SK-N-SH treated with all-trans-retinoic acid at 6 μM for 48 hours (cell line): Measurements from ENCODE around the gene ATP6V0B.
A peak's percentile ranks its signal among the peaks of the same experiment; 100 is the strongest.

Source experiments
- ATAC-seq: fragments of 200-7000 bp; cut with Tn5 transposase; 3 replicates; pipeline ENCODE4 v1.9.1; 2020; ENCODE audit warnings: mild to moderate bottlenecking, moderate library complexity
- ARNTL ChIP-seq: fragments of 450-650 bp; formaldehyde crosslinking; IDR thresholded peaks from 2 replicates; pipeline ENCODE4 v1.5.0; 2020; ENCODE audit warnings: low read depth, mild to moderate bottlenecking, moderate library complexity, borderline replicate concordance
- BACH2 ChIP-seq: fragments of 250-450 bp; sonication (Bioruptor Pico); IDR thresholded peaks from 2 replicates; pipeline ENCODE4 v1.9.0; 2021; ENCODE audit warnings: mild to moderate bottlenecking, borderline replicate concordance
- CREB5 ChIP-seq: fragments of 250-450 bp; sonication (Bioruptor Pico); IDR thresholded peaks from 2 replicates; pipeline ENCODE4 v1.5.1; 2020; ENCODE audit warnings: low read depth, mild to moderate bottlenecking, moderate library complexity
- CSDC2 ChIP-seq: fragments of 250-450 bp; sonication (Bioruptor Pico); IDR thresholded peaks from 2 replicates; pipeline ENCODE4 v1.5.0; 2020; ENCODE audit warnings: mild to moderate bottlenecking, moderate library complexity
- CSRNP3 ChIP-seq: fragments of 250-450 bp; sonication (Bioruptor Pico); IDR thresholded peaks from 2 replicates; pipeline ENCODE4 v1.5.1; 2021; ENCODE audit warnings: mild to moderate bottlenecking, moderate library complexity
- ESRRG ChIP-seq: fragments of 250-450 bp; sonication (Bioruptor Pico); IDR thresholded peaks from 2 replicates; pipeline ENCODE4 v1.6.1; 2021; ENCODE audit warnings: mild to moderate bottlenecking
- OSR1 ChIP-seq: fragments of 250-450 bp; sonication (Bioruptor Pico); IDR thresholded peaks from 2 replicates; pipeline ENCODE4 v1.8.0; 2022; ENCODE audit warnings: moderate library complexity, mild to moderate bottlenecking, inconsistent platforms
- PATZ1 ChIP-seq: fragments of 250-450 bp; sonication (Bioruptor Pico); IDR thresholded peaks from 2 replicates; pipeline ENCODE4 v1.8.0; 2020; ENCODE audit warnings: mild to moderate bottlenecking, moderate library complexity, borderline replicate concordance
- POU6F1 ChIP-seq: fragments of 250-450 bp; sonication (Bioruptor Pico); IDR thresholded peaks from 2 replicates; pipeline ENCODE4 v1.8.0; 2021; ENCODE audit warnings: low read depth, mild to moderate bottlenecking, moderate library complexity, borderline replicate concordance
- RARB ChIP-seq: fragments of 250-450 bp; sonication (Bioruptor Pico); IDR thresholded peaks from 2 replicates; pipeline ENCODE4 v1.8.0; 2021; ENCODE audit warnings: mild to moderate bottlenecking, moderate library complexity
- SNAI2 ChIP-seq: fragments of 250-450 bp; sonication (Bioruptor Pico); IDR thresholded peaks from 2 replicates; pipeline ENCODE4 v1.5.0; 2020; ENCODE audit warnings: mild to moderate bottlenecking, moderate library complexity
- TCF4 ChIP-seq: fragments of 250-450 bp; sonication (Bioruptor Pico); IDR thresholded peaks from 2 replicates; pipeline ENCODE4 v1.8.0; 2021; ENCODE audit warnings: mild to moderate bottlenecking, moderate library complexity, borderline replicate concordance
- TOX ChIP-seq: fragments of 250-450 bp; sonication (Bioruptor Pico); IDR thresholded peaks from 2 replicates; pipeline ENCODE4 v1.8.0; 2021; ENCODE audit warnings: mild to moderate bottlenecking, moderate library complexity, borderline replicate concordance
- TSHZ2 ChIP-seq: fragments of 250-450 bp; sonication (Bioruptor Pico); IDR thresholded peaks from 2 replicates; pipeline ENCODE4 v1.5.0; 2020; ENCODE audit warnings: mild to moderate bottlenecking, moderate library complexity
- ZFP3 ChIP-seq: fragments of 250-450 bp; sonication (Bioruptor Pico); IDR thresholded peaks from 2 replicates; pipeline ENCODE4 v1.5.0; 2020; ENCODE audit warnings: mild to moderate bottlenecking, moderate library complexity
- ZFP30 ChIP-seq: fragments of 450-650 bp; formaldehyde crosslinking; IDR thresholded peaks from 2 replicates; pipeline ENCODE4 v1.5.0; 2022; ENCODE audit warnings: mild to moderate bottlenecking, moderate library complexity
- ZNF565 ChIP-seq: fragments of 450-650 bp; formaldehyde crosslinking; conservative IDR thresholded peaks from 2 replicates; pipeline ENCODE4 v1.5.0; 2020; ENCODE audit warnings: low read depth, mild to moderate bottlenecking, moderate library complexity
- ZNF70 ChIP-seq: fragments of 450-650 bp; formaldehyde crosslinking; IDR thresholded peaks from 2 replicates; pipeline ENCODE4 v1.5.0; 2020; ENCODE audit warnings: mild to moderate bottlenecking, moderate library complexity
- ZNF8 ChIP-seq: fragments of 450-650 bp; formaldehyde crosslinking; IDR thresholded peaks from 2 replicates; pipeline ENCODE4 v1.5.0; 2020; ENCODE audit warnings: mild to moderate bottlenecking, moderate library complexity

ATP6V0B gene

GRCh38 chr1:43990271-43991199 is 15.8 kb downstream of the ATP6V0B start:
- peak; percentile 6 for ATAC-seq
- TF ChIP-seq RARB (CRISPR knock-in tag): no peak
- TF ChIP-seq SNAI2 (CRISPR knock-in tag): no peak
- TF ChIP-seq ZFP3 (CRISPR knock-in tag): no peak
- TF ChIP-seq TOX (CRISPR knock-in tag): no peak
- no peak for TF ChIP-seq CREB5 (CRISPR knock-in tag)
- no peak for TF ChIP-seq CSDC2 (CRISPR knock-in tag)
- TF ChIP-seq ZNF70 (CRISPR knock-in tag): no peak
- no peak for TF ChIP-seq TSHZ2 (CRISPR knock-in tag)
- no peak for TF ChIP-seq TCF4 (CRISPR knock-in tag)
- TF ChIP-seq POU6F1: no peak
- no peak for TF ChIP-seq BACH2 (CRISPR knock-in tag)
- TF ChIP-seq PATZ1: no peak
- TF ChIP-seq ESRRG (CRISPR knock-in tag): no peak
- no peak for TF ChIP-seq ZFP30 (CRISPR knock-in tag)
- no peak for TF ChIP-seq ARNTL (CRISPR knock-in tag)
- TF ChIP-seq ZNF8 (CRISPR knock-in tag): no peak

- ATAC-seq: peak; percentile 53
- TF ChIP-seq TSHZ2 (CRISPR knock-in tag): no peak
- no peak for TF ChIP-seq ESRRG (CRISPR knock-in tag)
- TF ChIP-seq SNAI2 (CRISPR knock-in tag): no peak
- no peak for TF ChIP-seq OSR1 (CRISPR knock-in tag)
- no peak for TF ChIP-seq CSRNP3 (CRISPR knock-in tag)
- TF ChIP-seq ZNF8 (CRISPR knock-in tag): no peak
- TF ChIP-seq ZNF565 (CRISPR knock-in tag): no peak
- TF ChIP-seq ZNF70 (CRISPR knock-in tag): no peak
- no peak for TF ChIP-seq PATZ1
Measured at GRCh38 chr1:43991200-43991475, 16.4 kb downstream of the ATP6V0B start.
